HG02970 (cell line): ENCODE data around the gene ACOX1.

ENCODE experiments used
- ATAC-seq: cut with Tn5 transposase; IDR thresholded peaks from one replicate; pipeline ENCODE4 v1.9.1; 2021; ENCODE audit warnings: mild to moderate bottlenecking, moderate library complexity, moderate number of reproducible peaks; ENCODE audit not compliant: unreplicated experiment, low FRiP score

ACOX1 gene

DNA sequence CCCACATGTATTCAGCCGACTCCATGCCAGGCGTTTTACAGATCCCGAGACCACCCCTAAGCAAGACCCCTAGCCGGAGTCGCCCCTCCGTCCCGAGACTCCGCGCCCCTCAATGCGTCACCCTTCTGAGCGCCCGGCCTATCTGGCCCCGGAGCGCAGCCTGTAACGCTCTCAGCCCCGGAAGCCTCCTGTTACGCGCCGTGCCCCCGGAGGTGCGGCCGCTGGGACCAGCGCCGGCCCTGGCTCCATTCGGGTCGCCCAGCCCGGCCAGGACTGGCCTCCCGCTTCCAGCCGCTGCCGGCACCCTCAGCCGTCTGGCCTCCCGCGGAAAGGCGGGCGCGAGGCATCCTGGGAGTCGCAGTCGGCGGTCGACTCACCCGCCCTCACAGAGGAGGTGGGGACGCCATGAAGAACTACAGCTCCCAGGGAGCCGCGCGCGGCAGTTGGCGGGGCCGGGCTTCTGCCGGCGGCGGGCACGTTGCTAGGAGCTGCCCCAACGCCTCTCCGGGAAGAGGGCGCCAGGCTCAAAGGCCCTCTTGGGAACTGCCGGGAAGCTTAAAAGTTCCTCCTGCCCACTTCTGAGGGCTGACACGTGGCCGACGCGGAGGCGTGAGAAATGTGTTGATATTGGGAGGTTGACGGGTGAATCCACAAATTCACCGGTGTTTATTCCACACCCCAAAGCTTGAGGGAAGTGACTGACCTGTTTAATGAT, 38.1 kb downstream of the ACOX1 start, which contains the start of gene FBF1:
FBF1 (minus strand) TSS at position 316 of the 715 bp plus-strand sequence. CDS start 2,893 bp downstream, outside the sequence.
- ATAC-seq: peak; percentile 83

GRCh38 chr17:75937652-75938051, 41.3 kb downstream of the ACOX1 start:
- ATAC-seq: no peak

- ATAC-seq: no peak
These were observed 45.2 kb downstream of the ACOX1 start for GRCh38 chr17:75933808-75934207.

DNA sequence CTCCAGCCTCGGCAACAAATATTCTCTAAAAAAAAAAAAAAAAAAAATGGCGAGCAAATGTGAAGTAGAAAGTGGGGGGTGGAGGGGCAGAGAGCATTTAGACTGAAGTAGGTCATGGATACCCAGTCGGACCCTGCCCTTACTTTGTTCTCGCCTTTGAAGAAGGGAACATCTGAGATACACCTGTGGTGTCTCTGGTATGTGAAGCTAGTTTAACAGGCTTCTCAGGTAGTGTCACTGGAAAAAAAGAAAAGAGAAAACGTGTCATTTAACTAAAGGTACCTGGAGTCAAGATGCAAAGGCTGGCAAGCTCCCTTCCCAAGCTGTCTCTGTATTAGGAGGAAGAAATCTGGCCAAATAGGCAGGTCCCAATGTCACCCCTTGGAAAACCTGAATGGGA, 46.1 kb downstream of the ACOX1 start:
- ATAC-seq: no peak

GRCh38 chr17:75931062-75931461, 47.9 kb downstream of the ACOX1 start:
- ATAC-seq: no peak

GRCh38 chr17:75927286-75927922, 51.6 kb downstream of the ACOX1 start:
- ATAC-seq: no peak

DNA sequence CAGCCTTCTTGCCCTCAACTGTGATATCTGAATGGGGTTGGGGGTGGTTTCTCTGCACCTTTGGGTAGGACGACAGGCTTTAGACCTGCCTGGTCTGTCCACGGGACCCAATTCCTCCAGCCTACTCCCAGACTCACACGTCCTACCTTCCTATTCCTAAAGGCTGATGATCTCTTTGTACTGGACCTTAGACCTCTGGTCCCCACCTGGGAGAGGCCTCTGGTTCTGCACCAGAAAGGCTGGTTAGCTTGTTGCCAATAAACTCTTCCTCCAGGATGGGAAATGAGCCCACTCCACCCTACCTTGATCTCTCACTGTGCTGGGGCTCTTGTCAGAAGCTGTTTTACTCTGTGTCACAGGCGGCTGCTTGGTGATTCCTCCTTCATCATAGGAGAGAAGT, 52.5 kb downstream of the ACOX1 start:
- no peak for ATAC-seq

DNA sequence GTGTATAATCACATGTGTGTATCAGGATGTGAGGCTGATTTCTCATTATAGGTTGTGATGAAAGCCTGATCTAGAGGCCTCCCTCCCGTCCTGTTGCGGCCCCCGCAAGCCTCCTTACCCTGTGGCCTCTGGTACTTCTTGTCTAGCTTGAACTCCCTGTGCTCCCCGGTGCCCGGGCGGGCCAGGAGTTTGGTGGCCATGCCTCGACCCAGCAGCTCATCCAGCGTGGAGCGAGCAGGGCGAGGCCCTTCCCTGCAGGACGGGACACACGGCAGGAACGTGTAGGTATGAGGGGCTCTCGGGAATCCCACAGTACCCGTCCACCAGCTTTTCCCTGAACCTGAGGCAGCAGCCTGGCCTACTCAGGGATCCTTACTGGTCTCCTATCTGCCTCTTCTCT, 53.1 kb downstream of the ACOX1 start:
- ATAC-seq: no peak

GRCh38 chr17:75925103-75925502, 53.9 kb downstream of the ACOX1 start:
- no peak for ATAC-seq

GRCh38 chr17:75922963-75923874, 55.7 kb downstream of the ACOX1 start:
- no peak for ATAC-seq

DNA sequence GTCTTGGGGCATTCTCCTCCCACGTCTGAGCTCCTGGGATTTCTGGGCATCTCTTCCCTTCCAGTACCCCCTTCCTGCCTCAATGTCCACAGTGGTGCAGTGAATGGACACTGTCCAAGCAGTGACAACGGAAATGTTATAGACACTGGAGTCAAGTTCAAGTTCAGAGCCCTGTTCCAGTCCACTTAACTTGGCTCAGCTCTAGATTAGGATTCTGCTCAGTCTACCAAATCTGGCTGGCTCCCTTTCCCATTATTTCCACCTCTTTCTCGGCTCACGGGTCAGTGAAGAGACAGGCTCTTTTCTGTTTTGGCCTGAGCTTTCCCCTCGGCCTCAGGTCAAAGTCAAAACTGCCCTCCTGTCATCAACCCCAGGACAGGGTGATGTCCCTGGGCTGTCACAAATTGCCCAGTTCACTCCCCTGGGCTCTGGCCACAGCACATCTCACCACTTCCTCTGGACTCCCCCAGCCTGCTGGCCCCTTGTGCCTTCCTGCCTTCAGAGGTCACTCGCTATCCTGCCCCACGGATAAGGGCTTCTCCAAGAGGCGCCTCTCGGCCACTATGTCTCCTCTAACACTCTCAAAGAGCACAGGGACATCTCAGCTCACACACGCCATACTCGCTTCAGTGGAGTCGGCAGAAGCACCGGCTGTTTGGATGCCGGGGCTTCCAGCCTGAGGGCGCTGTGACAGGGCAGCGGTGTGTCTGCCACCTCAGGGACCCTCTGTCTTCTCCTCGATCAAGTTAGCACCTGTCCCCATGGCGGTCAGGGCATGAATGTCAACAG, 56.6 kb downstream of the ACOX1 start:
- ATAC-seq: no peak

GRCh38 chr17:75921596-75921995, 57.4 kb downstream of the ACOX1 start:
- ATAC-seq: no peak

DNA sequence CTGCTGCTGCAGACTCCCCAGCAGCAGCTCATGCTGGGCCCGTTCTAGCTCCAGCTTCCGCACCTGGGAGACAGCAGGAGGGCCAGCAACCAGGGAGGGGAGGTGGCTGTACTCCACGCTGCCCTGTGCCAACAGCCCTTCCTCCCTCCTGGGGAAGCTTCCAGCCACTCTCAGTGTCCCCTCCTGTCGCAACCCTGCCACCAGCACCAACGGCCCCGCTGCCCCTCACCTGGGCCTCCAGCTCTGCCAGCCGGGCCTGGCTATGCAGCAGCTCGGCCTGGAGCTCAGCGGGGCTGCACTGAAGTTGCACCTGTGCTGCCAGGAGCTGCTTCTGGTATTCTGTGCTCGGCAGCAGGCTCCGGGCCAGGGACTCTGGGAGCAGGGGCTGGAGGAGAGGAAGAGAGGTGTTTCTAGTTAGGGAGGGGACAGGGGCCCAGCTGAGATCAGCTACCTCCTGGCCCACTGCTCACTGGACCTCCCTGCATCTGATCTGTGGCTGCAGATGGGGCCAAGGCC, 58.9 kb downstream of the ACOX1 start:
- no peak for ATAC-seq

GRCh38 chr17:75919611-75920010, 59.4 kb downstream of the ACOX1 start:
- no peak for ATAC-seq

GRCh38 chr17:75917917-75918445, 61.0 kb downstream of the ACOX1 start:
- no peak for ATAC-seq

- ATAC-seq: no peak
These were observed 61.6 kb downstream of the ACOX1 start for GRCh38 chr17:75917141-75917916.

DNA sequence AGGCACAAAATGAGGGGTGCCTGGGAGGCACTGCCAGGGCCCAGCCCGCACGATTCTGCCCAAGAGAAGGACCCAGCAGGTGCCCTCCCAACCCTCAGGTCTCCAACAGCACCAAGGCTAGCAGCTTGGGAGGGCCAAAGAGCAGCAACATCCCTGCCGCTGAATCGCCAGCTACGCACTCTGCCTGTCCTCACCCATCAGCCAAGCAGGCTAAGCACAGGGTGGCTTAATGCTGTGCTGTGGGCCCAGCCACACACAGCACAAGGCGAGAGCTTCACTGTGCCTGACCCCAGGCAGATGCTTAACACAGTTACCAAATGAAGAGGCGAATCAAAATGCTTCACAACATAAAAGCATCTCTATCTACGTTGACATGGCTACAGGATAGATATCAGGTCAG, 63.7 kb downstream of the ACOX1 start:
- no peak for ATAC-seq

DNA sequence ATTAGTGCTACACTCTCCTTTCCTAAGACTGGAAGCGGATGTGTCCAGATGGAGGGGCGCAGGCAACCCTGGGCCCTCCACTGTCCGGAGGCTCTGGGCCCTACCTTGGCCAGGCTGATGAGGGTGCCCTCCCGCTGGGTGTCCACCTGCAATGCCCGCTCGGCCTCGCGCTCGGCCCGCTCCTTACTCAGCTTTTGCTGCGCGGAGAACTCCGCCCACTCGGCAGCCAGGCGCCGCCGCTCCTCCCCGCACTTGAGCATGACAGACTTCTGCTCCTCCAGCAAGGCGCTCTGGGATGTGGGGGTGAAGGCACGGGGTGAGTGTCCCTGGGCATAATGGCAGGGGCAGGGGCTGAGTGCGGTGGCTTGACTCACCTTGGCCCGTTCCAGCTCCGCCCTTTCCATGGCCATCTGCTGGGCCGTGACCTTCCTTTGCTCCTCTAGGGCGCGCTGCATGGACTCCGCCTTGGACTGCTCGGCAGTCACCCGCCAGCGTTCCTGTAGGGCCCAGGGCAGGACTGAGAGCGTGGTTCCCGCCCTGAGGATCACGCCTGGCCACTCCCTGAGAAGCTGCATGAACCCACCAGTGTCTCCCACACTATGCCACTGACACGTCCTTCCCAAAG, 64.2 kb downstream of the ACOX1 start:
- no peak for ATAC-seq
